Ecto neural progenitor cell (in vitro differentiated cells): ENCODE results near the gene TMEM270.

Experiments used
- DNase-seq: peaks from one replicate; pipeline ENCODE4 v3.0.0-alpha.2; 2018; ENCODE audit warnings: low spot score

TMEM270 gene

DNA sequence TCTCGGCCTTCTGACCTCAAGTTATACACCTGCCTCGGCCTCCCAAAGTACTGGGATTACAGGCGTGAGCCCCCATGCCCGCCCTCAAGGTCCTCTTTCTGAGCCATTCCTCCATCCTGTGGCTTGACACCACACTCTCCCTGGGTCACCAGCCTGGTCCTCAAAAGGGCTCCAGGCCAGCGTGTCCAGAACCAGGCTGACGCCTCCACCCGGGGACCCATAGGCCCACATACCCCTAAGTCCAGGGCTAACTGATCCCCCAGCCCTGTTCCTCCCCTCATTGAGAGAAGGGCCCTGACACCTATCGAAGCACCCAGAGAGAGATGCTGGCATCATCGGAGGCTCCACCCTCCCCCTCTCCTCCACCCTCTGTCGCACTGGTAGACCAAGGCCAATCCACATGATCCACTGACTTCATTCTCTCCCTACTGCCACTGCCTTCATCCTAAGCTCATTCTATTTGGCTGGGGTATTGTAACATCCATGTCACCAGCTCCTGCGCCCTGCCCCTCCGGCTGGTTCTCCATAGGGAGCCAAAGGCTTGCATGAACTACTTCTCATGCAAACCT, 46.7 kb downstream of the TMEM270 start:
- no peak for DNase-seq

GRCh38 chr7:73908123-73908611, 47.2 kb downstream of the TMEM270 start:
- DNase-seq, result no peak

DNA sequence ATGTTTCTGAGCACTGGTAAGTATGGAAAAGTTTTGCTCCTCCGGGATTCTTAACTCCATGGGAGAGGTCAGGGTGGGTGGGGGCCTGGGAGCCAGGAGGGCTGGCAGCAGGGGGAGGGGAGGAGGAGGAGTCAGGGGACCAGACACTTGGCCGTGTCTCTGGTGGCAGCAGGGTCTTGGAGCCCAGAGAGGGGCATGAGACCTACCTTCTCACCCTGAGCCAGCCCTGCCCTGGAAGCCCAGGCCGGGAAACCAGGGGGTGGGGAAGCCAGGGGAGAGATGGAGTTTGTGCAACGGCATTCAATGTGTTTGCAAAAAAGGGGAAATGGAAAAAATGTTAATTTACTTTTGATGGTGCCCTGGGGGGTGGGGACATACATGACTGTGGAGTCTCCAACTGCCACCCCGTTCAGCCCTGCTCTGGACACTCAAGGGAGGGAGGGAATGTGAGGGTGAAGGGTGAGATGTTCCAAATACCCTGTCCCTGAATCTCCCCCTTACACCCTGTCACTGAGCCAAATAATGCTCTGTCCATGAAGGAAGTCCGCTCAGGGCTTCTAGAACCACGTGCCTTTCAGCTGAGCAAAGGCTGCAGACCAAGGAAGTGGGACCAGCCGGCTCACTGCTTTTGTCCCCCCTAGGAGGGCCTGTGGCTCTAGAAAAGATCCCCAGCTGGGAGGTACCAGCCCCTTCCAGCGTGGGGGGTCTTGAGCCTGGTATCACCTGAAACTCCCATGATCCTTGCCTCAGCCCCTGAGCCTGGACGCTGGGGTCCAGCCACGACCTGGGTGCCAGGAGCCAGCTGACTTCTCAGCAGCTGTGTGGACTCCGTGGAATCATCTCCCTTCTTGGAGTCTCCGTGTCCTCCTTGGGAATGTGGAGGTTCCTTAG, 48.3 kb downstream of the TMEM270 start:
- peak; percentile 42 for DNase-seq

DNA sequence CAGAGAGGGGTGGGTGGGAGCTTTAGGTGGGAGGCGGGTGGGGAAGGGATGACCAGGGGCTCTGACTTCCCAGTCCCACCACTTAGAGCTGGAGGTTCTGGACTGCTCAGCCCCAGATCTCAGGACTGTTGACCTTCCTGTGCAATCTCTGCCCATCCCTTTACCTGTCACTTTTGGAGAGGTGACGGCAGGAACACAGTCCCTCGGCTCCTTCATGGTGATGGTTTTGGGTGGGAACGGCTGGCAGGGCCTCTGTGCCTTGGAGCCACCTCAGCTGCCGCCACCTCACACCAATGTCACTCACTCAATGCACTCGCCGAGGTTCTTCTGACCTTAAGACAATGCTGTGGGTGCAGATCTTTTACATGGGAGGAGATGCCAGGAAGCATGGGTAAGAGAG, 49.0 kb downstream of the TMEM270 start:
- no peak for DNase-seq

DNA sequence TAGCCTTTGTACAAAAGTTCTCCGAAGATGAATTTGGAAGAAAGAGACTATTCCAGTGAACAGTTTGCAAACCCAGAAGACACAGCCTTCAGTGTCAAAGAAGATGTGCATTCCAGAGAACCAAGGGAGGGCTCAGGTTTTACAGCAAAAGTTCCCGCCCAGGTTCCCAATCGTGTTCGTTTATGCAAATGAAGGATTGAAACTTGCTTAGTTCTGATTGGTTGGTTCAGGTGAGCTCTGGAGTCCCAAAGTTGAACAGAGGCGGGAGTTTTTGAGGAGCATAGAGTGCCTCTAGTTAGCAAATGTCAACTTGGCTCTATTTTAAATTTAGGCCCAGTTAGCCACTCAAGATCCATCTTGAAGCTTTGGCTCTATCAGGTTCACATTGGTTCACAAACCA, 51.3 kb downstream of the TMEM270 start:
- no peak for DNase-seq
